ENCODE measurements around the gene HPSE2.

DNA sequence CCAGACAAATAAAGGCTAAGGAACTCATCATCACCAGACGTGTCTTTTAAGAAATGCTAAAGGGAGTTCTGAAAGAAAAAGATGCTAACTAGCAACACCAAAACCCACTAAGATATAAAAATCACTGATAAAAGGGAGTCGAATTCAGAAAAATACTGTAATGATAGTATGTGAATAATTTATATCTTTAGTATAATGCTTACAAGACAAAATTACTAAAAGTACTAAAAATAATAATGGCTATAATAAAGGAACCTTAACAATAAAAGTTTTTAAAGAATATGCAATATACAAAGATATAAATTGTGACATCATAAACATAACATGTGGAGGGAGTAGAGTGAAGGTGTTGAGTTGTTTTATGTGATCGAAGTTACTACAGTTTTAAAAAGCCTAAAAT lies 28.3 kb downstream of the HPSE2 start:
- TF ChIP-seq EZH2 (IDR thresholded peaks at IDR 0.05; ENCODE audit: insufficient read depth, poor library complexity, severe bottlenecking) (no peak), EZH2phosphoT487 (IDR thresholded peaks at IDR 0.05; ENCODE audit: insufficient read depth, low read depth) (no peak)

All from GM23248 (cell line).